Activated CD4-positive, alpha-beta T cell treated with anti-CD3 and anti-CD28 coated beads for 1 hour (primary cell): ENCODE measurements around the gene ARSK.
A peak's percentile ranks its signal among the peaks of the same experiment; 100 is the strongest.

Source experiments
- DNase-seq: peaks from one replicate; pipeline ENCODE4 v3.0.0-alpha.2; 2020

Gene ARSK

DNA sequence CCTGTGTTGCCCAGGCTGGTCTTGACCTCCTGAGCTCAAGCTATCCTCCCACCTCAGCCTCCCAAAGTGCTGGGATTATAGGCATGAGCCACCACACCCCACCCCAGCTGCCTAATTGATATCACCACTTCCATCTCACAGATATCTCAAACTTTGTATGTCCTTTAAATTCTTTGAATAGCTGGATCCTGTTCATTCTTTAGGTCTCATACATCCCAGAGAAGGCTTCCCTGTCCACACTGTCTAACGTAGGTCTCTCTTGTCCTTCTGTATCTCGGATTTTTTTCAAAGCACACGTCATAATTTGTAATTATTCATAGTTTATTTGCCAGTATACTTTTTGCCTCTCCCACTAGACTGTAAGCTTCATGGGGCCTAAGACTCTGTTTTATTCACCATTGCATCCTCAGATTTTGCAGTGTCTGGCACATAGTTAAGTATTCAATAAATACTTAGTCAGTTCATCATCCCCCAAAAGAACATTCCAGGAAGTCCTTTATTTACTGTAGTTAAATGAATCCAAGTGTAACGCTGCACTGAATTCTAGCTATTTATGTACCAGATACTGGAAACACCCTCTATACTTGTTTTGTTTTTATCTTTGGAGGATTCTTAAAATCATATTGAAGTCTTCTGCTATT, 10.5 kb downstream of the ARSK start:
- no peak for DNase-seq

DNA sequence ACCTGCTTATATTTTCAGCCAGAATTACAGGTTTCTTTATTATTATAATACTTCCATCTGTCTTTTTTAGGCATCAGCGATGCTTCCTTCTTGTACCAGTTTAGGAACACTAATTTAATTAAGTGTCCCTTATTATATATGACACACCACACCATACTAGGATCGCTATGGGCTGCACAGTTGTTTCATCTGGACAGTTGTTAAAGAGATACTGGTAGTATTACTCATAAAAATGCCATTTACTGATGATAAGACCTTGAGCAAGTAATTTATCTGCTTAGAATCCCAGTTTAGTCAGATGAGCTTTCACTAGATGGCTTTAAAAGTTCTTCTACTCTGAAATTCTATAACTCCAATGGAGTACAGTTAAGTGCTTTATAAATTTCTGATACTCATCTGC, 17.1 kb downstream of the ARSK start:
- no peak for DNase-seq

DNA sequence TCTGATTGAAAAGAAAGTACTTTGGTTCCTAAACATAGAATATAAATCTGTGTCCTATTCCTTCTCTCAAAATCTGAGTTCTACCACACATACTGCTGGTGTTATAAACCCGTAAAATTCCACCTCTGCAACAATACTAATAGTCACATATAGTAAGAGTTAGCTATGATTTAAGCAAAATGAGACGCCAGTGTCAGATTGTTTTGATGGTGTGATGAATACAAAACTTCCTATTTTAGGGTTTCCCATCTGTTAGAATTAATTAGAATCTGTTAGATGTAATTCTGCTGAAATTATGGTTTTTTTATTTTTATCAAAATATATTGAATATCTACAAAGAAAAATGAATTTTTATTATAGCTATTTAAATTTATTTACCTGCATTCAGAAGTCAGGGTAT, 26.7 kb downstream of the ARSK start:
- DNase-seq = no peak

- DNase-seq = no peak
Measured at GRCh38 chr5:95583992-95584391, 29.1 kb downstream of the ARSK start.

DNA sequence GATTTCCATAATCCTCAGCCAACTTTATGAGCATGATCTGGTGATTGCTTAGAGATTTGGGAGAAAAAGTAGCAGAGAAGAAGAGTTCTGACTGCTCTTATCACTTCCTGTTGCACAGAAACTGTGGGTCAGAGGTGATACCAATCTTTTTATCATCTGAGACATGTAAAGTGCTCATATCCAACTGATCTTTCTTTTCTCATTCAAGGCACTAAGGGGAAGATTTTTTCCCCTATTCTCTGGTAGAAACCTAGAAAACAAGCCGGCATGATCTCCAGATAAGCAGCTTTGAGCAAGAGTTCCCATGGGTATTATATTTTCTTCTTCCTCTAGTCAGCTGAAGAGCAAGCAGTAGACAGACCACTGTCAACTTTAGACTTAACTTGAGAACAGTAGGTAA, 36.0 kb downstream of the ARSK start:
- DNase-seq = no peak

DNA sequence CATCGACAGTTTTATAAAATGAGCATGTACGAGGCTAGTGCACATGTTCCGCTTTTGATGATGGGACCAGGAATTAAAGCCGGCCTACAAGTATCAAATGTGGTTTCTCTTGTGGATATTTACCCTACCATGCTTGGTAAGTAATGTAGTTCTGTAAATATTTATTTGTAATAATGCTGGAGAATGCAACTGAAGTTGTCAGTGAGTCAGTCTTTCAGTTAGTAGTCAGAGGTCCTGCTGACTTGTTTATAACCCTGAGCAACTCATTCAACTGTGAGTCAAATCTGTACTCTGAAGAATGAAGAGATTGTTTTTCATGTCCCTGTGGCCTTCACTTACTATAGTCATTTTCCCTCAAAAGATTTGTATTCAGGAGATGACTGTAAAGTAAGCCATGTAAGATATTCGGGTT, 36.6 kb downstream of the ARSK start:
- no peak for DNase-seq

- no peak for DNase-seq
Measured at GRCh38 chr5:95595289-95595931, 40.5 kb downstream of the ARSK start.

- no peak for DNase-seq
Measured at GRCh38 chr5:95599252-95599651, 44.4 kb downstream of the ARSK start.

GRCh38 chr5:95600557-95600956, 45.7 kb downstream of the ARSK start:
- DNase-seq = no peak

DNA sequence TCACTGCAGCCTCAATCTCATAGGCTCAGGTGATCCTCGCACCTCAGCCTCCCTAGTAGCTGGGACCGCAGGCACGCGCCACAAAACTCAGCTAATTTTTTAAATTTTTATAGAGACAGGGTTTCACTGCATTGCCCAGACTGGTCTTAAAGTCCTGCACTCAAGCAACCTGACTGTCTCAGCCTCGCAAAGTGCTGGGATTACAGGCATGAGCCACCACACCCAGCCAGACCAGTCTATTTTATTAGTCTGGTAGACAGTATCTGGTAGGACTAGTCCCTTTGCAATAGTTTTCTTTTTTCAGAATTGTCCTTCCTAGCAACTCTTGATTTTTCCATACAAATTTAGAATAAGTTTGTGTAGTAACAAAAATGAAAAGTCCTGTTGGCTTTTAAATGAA, 50.9 kb downstream of the ARSK start:
- no peak for DNase-seq

- no peak for DNase-seq
Measured at GRCh38 chr5:95606419-95606818, 51.5 kb downstream of the ARSK start.

- DNase-seq = no peak
Measured at GRCh38 chr5:95609711-95610110, 54.8 kb downstream of the ARSK start.

DNA sequence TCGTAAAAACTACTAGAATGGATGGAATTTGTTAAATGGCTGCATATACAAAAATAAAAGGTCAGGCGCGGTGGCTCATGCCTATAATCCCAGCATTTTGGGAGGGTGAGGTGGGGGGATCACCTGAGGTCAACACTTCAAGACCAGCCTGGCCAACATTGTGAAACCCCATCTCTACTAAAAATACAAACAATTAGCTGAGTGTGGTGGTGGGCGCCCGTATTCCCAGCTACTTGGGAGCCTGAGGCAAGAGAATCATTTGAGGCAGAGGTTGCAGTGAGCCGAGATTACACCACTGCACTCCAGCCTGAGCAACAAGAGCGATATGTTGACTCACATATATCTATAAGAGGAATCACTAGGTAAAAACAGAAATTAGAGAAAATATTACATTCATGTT, 55.6 kb downstream of the ARSK start:
- no peak for DNase-seq

DNA sequence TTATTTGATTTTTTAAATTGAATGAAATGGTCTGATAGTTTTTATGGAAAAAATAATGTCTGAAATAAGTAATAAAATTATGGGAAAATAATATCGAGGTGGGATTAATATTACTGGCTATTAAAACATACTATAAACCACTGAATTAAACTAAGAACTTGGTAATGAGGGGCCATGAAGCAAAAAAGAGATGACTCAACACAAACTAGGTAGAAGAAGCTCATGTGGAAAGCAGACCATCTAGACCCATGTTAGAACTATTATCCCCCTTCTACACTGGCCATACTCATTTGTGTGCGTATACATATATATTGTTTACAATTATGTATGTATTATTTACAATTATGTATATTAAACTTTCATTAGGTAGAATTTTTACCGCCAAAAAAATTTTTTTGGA, 56.5 kb downstream of the ARSK start:
- no peak for DNase-seq

GRCh38 chr5:95613514-95613913, 58.6 kb downstream of the ARSK start:
- DNase-seq = no peak

DNA sequence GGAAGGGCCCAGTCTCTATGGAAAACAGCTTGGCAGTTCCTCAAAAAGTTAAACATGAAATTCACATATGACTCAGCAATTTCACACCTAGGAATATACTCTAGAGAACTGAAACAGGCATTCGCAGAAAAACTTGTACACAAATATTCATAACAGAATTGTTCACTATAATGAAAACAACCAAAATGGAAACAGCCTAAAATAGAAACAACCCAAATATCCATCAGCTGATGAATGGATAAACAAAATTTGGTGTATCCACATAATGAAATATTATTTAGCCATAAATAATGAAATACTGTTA, 60.2 kb downstream of the ARSK start:
- no peak for DNase-seq

GRCh38 chr5:95617057-95617456, 62.2 kb downstream of the ARSK start:
- no peak for DNase-seq

- no peak for DNase-seq
Measured at GRCh38 chr5:95619096-95619495, 64.2 kb downstream of the ARSK start.

GRCh38 chr5:95619514-95620029, 64.7 kb downstream of the ARSK start:
- DNase-seq = no peak

- peak; percentile 45 for DNase-seq
Measured at GRCh38 chr5:95620030-95620869, 65.3 kb downstream of the ARSK start, which contains the start of gene GPR150. TSS of gene GPR150 (plus strand) at chr5:95620087. CDS start at chr5:95620276, 189 bp downstream.

GRCh38 chr5:95620870-95621838, 66.3 kb downstream of the ARSK start:
- DNase-seq = peak; percentile 16

DNA sequence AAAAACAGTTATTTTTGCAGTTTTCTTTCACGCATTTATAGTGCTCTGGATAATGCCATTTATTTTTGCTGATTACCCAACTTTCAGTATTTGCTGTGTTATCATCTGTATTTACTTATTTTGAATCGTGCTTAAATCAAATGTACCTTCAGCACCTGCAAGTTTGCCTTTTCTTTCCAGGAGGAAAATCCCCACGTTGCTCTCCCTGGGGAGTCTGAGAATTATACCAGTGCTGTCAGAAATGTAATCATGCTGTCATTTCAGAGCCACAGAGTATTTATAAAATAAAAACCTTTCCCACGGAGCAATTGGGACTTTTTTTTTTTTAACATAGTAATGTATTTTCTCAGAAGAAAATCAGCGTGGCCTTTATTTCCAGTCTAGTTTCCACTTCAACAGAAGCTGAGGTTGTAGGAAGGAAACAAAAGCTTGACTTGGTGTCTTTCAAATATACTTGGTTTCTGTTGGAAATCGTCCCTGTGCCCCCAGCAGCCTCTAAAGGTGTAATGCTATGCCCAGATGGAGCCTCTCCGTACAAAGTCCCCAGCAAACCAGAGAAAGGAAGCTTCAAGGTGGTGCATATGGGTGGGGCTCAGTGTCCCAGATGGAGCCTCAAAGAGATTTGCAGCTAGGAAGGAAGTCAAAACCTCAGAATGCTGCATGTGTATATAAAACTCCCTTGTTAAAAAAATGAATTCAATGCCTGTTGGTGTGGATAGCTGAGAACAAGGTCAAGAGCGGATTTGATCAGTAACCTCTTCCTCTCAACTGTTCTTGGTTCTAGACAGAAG, 67.1 kb downstream of the ARSK start:
- DNase-seq = no peak
